Hepatocyte (in vitro differentiated cells): ENCODE results near the gene PPM1B. TPM values are rescaled to one million over a fixed set of nuclear protein-coding genes. Genes with fewer than 3 reads are reported as not detected.
A peak's percentile ranks its signal among the peaks of the same experiment; 100 is the strongest.
"Not testable (repeated sequence)": the region's sequence is repeated elsewhere in the genome, so short reads cannot be mapped to it uniquely, and the experiment has no call there.

Source experiments
- DNase-seq: peaks from one replicate; pipeline ENCODE4 v3.0.0-alpha.2; 2016; ENCODE audit warnings: low spot score
- H2AFZ ChIP-seq: fragments of 200-600 bp; sonication (generic); 2 replicates; pipeline ENCODE4 v1.6.0; 2016; ENCODE audit warnings: antibody characterized with exemption, mild to moderate bottlenecking
- H3K27ac ChIP-seq: fragments of 200-600 bp; sonication (generic); 2 replicates; pipeline ENCODE4 v1.5.1; 2016; ENCODE audit warnings: mild to moderate bottlenecking
- H3K27me3 ChIP-seq: fragments of 200-600 bp; sonication (generic); 2 replicates; pipeline ENCODE4 v1.6.1; 2016
- H3K36me3 ChIP-seq: fragments of 200-600 bp; sonication (generic); replicated peaks from 2 replicates; pipeline ENCODE4 v1.5.1; 2016; ENCODE audit warnings: low read depth; ENCODE audit not compliant: insufficient read depth
- H3K4me1 ChIP-seq: fragments of 200-600 bp; sonication (generic); 2 replicates; pipeline ENCODE4 v1.5.1; 2016; ENCODE audit warnings: mild to moderate bottlenecking, moderate library complexity; ENCODE audit not compliant: insufficient read depth
- H3K4me2 ChIP-seq: fragments of 200-600 bp; sonication (generic); 2 replicates; pipeline ENCODE4 v1.6.0; 2016
- H3K4me3 ChIP-seq: fragments of 200-600 bp; sonication (generic); 2 replicates; pipeline ENCODE4 v1.5.1; 2016; ENCODE audit warnings: mild to moderate bottlenecking
- H3K79me2 ChIP-seq: fragments of 200-600 bp; sonication (generic); 2 replicates; pipeline ENCODE4 v1.6.0; 2017; ENCODE audit warnings: mild to moderate bottlenecking
- H3K9me2 ChIP-seq: fragments of 200-600 bp; sonication (generic); replicated peaks from 2 replicates; pipeline ENCODE4 v1.6.0; 2017; ENCODE audit warnings: mild to moderate bottlenecking; ENCODE audit not compliant: insufficient read depth
- H3K9me3 ChIP-seq: fragments of 200-600 bp; sonication (generic); 2 replicates; pipeline ENCODE4 v1.5.1; 2016; ENCODE audit warnings: low read depth, mild to moderate bottlenecking
- H4K20me1 ChIP-seq: fragments of 200-600 bp; sonication (generic); 2 replicates; pipeline ENCODE4 v1.6.0; 2016; ENCODE audit warnings: mild to moderate bottlenecking; ENCODE audit not compliant: insufficient read depth, poor library complexity, severe bottlenecking
- EZH2 ChIP-seq: fragments of 200-600 bp; sonication (generic); IDR thresholded peaks from 2 replicates; pipeline ENCODE4 v1.6.1; 2016; ENCODE audit warnings: antibody characterized with exemption, mild to moderate bottlenecking, borderline replicate concordance
- EZH2phosphoT487 ChIP-seq: fragments of 200-600 bp; sonication (generic); IDR thresholded peaks from one replicate; pipeline ENCODE4 v1.6.1; 2018; ENCODE audit warnings: antibody characterized with exemption, mild to moderate bottlenecking, low read depth, moderate library complexity; ENCODE audit not compliant: unreplicated experiment, severe bottlenecking
- WGBS: methylation state at CpG from one replicate; pipeline ENCODE4 v1.1.6; 2016; ENCODE audit warnings: low lambda C conversion rate; ENCODE audit errors: missing lambda C conversion rate; 5-methylcytosine and 5-hydroxymethylcytosine counted together
- polyA plus RNA-seq: library from polyadenylated mRNA; unstranded; fragments of >200 nt; fragmentation: Nextera tagmentation; extraction: Ambion mirVana; gene quantifications from 2 replicates; pipeline ENCODE4 v1.2.1, GENCODE V29; 2016
- total RNA-seq: library from RNA; depleted of rRNA; stranded (reverse); fragments of >200 nt; gene quantifications from 2 replicates; pipeline ENCODE4 v1.2.3, GENCODE V29; 2014
- TF ChIP-seq, protein P1 (sequence below): fragments of 200-600 bp; sonication (generic); IDR thresholded peaks from 2 replicates; pipeline ENCODE4 v1.5.1; 2016; ENCODE audit warnings: antibody characterized with exemption, mild to moderate bottlenecking; ENCODE audit not compliant: poor library complexity

The PPM1B gene
- total and polyA plus RNA-seq, 2 experiments from 2014 or later = 39.1 to 49.1 TPM

GRCh38 chr2:44124500-44124899 is 44.2 kb upstream of the PPM1B start:
- no peak overlapping the region for H3K4me3 ChIP-seq
- H3K27me3 ChIP-seq = no peaks in the 10 kb centered on the region
- H3K4me1 ChIP-seq = no peaks in the 10 kb centered on the region
- no peaks in the 10 kb centered on the region for H3K9me3 ChIP-seq
- WGBS = 98% methylated on average over 5 of the region's 5 CpGs
- no peaks in the 10 kb centered on the region for H4K20me1 ChIP-seq
- no peak overlapping the region for H3K4me2 ChIP-seq
- no peaks in the 10 kb centered on the region for H3K36me3 ChIP-seq
- no peaks in the 10 kb centered on the region for H3K79me2 ChIP-seq
- no peak for DNase-seq
- TF ChIP-seq EZH2 = no peak
- no peak for TF ChIP-seq EZH2phosphoT487
- TF ChIP-seq, protein P1, sequence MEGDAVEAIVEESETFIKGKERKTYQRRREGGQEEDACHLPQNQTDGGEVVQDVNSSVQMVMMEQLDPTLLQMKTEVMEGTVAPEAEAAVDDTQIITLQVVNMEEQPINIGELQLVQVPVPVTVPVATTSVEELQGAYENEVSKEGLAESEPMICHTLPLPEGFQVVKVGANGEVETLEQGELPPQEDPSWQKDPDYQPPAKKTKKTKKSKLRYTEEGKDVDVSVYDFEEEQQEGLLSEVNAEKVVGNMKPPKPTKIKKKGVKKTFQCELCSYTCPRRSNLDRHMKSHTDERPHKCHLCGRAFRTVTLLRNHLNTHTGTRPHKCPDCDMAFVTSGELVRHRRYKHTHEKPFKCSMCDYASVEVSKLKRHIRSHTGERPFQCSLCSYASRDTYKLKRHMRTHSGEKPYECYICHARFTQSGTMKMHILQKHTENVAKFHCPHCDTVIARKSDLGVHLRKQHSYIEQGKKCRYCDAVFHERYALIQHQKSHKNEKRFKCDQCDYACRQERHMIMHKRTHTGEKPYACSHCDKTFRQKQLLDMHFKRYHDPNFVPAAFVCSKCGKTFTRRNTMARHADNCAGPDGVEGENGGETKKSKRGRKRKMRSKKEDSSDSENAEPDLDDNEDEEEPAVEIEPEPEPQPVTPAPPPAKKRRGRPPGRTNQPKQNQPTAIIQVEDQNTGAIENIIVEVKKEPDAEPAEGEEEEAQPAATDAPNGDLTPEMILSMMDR = no peak
- H2AFZ ChIP-seq = no peak overlapping the region
- no peak overlapping the region for H3K27ac ChIP-seq
- H3K9me2 ChIP-seq = no peaks in the 10 kb centered on the region

DNA sequence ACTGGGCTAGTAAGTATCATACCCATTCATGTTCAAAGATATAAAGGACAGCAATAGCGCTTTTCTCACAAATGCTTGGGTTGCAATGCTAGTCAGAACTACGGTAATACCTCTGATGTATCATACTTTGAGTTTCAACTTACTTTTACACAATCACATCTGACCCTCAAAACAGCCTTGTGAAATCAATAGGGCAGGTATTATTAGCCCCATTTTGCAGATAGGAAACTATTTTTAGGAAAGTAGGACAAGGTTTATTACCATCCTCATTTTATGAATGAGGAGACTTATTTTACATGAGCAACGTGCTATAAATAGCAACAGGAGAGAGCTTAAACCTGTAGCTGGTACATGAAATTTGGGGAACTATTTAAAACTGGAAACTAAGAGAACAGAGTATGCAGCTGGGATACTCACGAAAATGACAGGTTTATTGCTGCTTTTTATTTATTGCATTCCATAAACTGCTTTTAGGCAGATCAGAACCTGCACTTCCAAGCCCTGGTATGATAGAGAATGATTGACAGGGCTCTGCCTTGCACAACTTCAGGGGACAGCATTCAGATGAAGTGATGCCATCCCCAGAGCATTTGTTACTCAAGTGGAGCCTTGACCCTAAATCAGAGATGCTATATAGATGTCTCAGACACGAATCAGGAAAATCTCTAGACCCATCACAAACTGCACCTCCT is 42.4 kb upstream of the PPM1B start:
- no peak for TF ChIP-seq EZH2phosphoT487
- TF ChIP-seq, protein P1 = no peak
- no peak for TF ChIP-seq EZH2
- Histone ChIP-seq H3K36me3 (no peaks in the 10 kb centered on the region), H3K4me1 (no peaks in the 10 kb centered on the region), H2AFZ (no peak overlapping the region), H3K79me2 (no peaks in the 10 kb centered on the region), H3K4me3 (no peak overlapping the region), H3K27me3 (no peaks in the 10 kb centered on the region), H3K27ac (no peak overlapping the region), H4K20me1 (no peaks in the 10 kb centered on the region), H3K4me2 (no peak overlapping the region), H3K9me2 (no peaks in the 10 kb centered on the region), H3K9me3 (no peaks in the 10 kb centered on the region)
- peak; percentile 53 for DNase-seq
- WGBS = 65% methylated on average over 5 of the region's 5 CpGs

DNA sequence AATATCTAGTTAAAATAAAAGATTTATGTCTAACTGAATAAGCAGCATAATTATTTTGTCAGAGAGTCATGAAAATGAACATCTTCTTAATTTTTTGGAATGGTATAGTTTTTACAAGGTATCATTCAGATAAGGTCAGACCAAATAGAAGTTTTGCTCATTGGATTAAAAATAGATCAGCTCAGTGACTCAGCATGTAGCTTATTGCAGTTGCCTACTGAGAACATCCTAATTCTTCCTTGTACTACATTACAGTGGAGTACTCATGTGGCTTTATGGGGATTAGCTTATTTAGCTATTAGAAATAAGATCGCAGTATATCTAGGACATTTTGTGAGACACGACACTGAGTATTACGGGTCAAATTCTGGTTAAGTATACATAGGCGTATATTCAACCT is 38.2 kb upstream of the PPM1B start:
- 65% methylated on average over 4 of the region's 4 CpGs for WGBS
- Histone ChIP-seq H3K4me1 (no peaks in the 10 kb centered on the region), H3K4me2 (no peak overlapping the region), H3K9me3 (no peaks in the 10 kb centered on the region), H3K36me3 (no peaks in the 10 kb centered on the region), H3K27ac (no peak overlapping the region), H2AFZ (no peak overlapping the region), H3K27me3 (no peaks in the 10 kb centered on the region), H4K20me1 (no peaks in the 10 kb centered on the region), H3K79me2 (no peaks in the 10 kb centered on the region), H3K9me2 (no peaks in the 10 kb centered on the region), H3K4me3 (no peak overlapping the region)
- no peak for TF ChIP-seq EZH2
- TF ChIP-seq, protein P1 = no peak
- no peak for TF ChIP-seq EZH2phosphoT487
- no peak for DNase-seq

GRCh38 chr2:44131177-44131576 is 37.5 kb upstream of the PPM1B start:
- Histone ChIP-seq H3K36me3 (no peaks in the 10 kb centered on the region), H3K4me2 (no peak overlapping the region), H3K9me3 (no peaks in the 10 kb centered on the region), H3K4me3 (no peak overlapping the region), H3K4me1 (no peaks in the 10 kb centered on the region), H3K79me2 (no peaks in the 10 kb centered on the region), H3K27me3 (no peaks in the 10 kb centered on the region), H3K27ac (no peak overlapping the region), H4K20me1 (no peaks in the 10 kb centered on the region), H2AFZ (no peak overlapping the region), H3K9me2 (no peaks in the 10 kb centered on the region)
- no peak for DNase-seq
- TF ChIP-seq, protein P1 = no peak
- no peak for TF ChIP-seq EZH2phosphoT487
- TF ChIP-seq EZH2 = no peak

DNA sequence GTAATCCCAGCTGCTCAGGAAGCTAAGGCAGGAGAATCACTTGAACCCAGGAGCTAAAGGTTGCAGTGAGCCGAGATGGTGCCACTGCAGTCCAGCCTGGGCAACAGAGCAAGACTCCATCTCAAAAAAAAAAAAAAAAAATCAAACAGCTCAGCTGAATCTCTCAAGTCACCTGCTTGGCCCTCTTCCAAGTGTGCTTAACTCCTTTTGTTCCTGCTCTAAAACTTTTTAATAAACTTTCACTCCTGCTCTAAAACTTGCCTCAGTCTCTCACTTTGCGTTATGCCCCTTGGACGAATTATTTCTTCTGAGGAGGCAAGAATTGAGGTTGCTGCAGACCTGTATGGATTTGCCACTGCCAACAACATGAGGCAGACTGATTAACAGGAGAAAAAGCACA is 35.1 kb upstream of the PPM1B start:
- H3K4me1 ChIP-seq, H3K4me3 ChIP-seq, H3K4me2 ChIP-seq, H3K9me2 ChIP-seq, DNase-seq, H2AFZ ChIP-seq, H3K36me3 ChIP-seq, H3K27me3 ChIP-seq, H3K27ac ChIP-seq, H4K20me1 ChIP-seq, H3K79me2 ChIP-seq, H3K9me3 ChIP-seq: not testable (repeated sequence)
- WGBS = 93% methylated on average over 3 of the region's 3 CpGs
